ENCODE data around the gene SERHL2. TPM values are rescaled to one million over a fixed set of nuclear protein-coding genes. Genes with fewer than 3 reads are reported as not detected.
"Not testable (repeated sequence)": the region's sequence is repeated elsewhere in the genome, so short reads cannot be mapped to it uniquely, and the experiment has no call there.

The SERHL2 gene
- polyA plus RNA-seq, 1 of the 3 experiments (the other 2 are of a cell fraction) = 3.1 TPM

DNA sequence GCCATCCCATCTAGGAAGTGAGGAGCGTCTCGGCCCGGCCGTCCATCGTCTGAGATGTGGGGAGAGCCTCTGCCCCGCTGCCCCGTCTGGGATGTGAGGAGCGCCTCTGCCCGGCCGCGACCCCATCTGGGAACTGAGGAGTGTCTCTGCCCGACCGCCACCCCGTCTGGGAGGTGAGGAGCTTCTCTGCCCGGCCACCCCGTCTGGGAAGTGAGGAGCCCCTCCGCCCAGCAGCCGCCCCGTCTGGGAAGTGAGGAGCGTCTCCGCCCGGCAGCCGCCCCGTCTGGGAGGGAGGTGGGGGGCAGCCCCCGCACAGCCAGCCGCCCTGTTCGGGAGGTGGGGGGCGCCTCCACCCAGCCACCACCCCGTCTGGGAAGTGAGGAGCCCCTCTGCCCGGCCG is 53.9 kb downstream of the SERHL2 start:
- 82% methylated on average over 2 of the region's 31 CpGs for WGBS (ENCODE audit: low lambda C conversion rate)
- H3K9me2 ChIP-seq; H3K27ac ChIP-seq (ENCODE audit: low read depth in 2 of 2, low read length in 1 of 2); H3K9ac ChIP-seq; H3K9me3 ChIP-seq; H3K27me3 ChIP-seq (ENCODE audit: insufficient read depth); H2AFZ ChIP-seq (ENCODE audit: low read depth); DNase-seq; H3K4me3 ChIP-seq (ENCODE audit: low read depth in 2 of 2, low read length in 1 of 2); H3F3A ChIP-seq (replicated peaks; ENCODE audit: insufficient read depth); H3K4me2 ChIP-seq; POLR2A ChIA-PET; H3K36me3 ChIP-seq (replicated peaks in 1 of 2; ENCODE audit: control insufficient read depth in 1 of 2, insufficient read depth in 2 of 2, low read length in 1 of 2); CTCF ChIA-PET: not testable (repeated sequence)
- peaks cover 92% of the 10 kb centered on the region for H3K79me2 ChIP-seq (ENCODE audit: insufficient read depth)
- H3K4me1 ChIP-seq (ENCODE audit: control insufficient read depth in 1 of 2, insufficient read depth in 2 of 2, low read depth in 1 of 2, low read length in 1 of 2) = peaks cover 0 to 25% of the 10 kb centered on the region in 2 experiments; a peak in 2 of 4 replicates
- H4K20me1 ChIP-seq (ENCODE audit: insufficient read depth) = peaks cover 20% of the 10 kb centered on the region; the same call in 1 of the 2 replicates

DNA sequence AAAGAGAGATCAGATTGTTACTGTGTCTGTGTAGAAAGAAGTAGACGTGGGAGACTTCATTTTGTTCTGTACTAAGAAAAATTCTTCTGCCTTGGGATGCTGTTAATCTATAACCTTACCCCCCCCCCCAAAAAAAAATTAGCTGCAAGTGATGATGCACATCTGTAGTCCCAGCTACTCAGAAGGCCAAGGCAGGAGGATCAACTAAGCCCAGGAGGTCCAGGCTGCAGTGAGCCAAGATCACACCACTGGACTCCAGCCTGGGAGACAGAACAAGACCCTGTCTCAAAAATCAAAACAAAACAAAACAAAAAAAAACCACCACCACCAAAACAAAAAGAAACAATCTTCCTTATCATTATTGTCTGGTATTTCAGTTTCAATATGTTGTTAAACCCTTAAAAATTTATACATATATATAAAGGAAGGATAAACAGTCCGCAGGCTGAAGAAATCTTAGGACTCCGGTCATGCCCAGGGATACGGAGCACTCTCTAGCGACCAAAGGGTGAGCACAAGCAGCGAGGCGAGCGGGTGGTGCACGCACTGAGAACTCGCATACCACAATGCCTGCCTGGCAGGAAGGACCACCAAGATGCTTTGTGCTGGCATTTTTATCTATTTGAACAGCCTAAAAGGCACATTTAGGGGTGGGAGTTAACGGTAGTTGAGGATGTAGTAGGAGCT is 54.5 kb downstream of the SERHL2 start:
- H3K4me2 ChIP-seq = peak overlapping the region; percentile 71
- ChIA-PET POLR2A (no interaction called here), CTCF (no interaction called here)
- H4K20me1 ChIP-seq (ENCODE audit: insufficient read depth) = peaks cover 26% of the 10 kb centered on the region; the same call in 1 of the 2 replicates
- WGBS (ENCODE audit: low lambda C conversion rate) = 64% methylated on average over 3 of the region's 11 CpGs
- H3F3A ChIP-seq (replicated peaks; ENCODE audit: insufficient read depth) = no peaks in the 10 kb centered on the region
- peaks cover 0 to 2% of the 10 kb centered on the region in 2 experiments for H3K36me3 ChIP-seq (replicated peaks in 1 of 2; ENCODE audit: control insufficient read depth in 1 of 2, insufficient read depth in 2 of 2, low read length in 1 of 2)
- H3K9ac ChIP-seq = no peak overlapping the region
- H3K27me3 ChIP-seq (ENCODE audit: insufficient read depth) = no peaks in the 10 kb centered on the region
- peaks cover 6 to 30% of the 10 kb centered on the region in 2 experiments; a peak in 2 of 4 replicates for H3K4me1 ChIP-seq (ENCODE audit: control insufficient read depth in 1 of 2, insufficient read depth in 2 of 2, low read depth in 1 of 2, low read length in 1 of 2)
- peaks cover 98% of the 10 kb centered on the region for H3K79me2 ChIP-seq (ENCODE audit: insufficient read depth)
- no peak for DNase-seq
- no peaks in the 10 kb centered on the region for H3K9me3 ChIP-seq
- no peak overlapping the region for H2AFZ ChIP-seq (ENCODE audit: low read depth)
- no peak for TF ChIP-seq NFIC (IDR thresholded peaks at IDR 0.05; ENCODE audit: borderline replicate concordance)
- TF ChIP-seq GATA2 (CRISPR knock-in tag; IDR thresholded peaks at IDR 0.05) = no peak
- TF ChIP-seq, protein P1, sequence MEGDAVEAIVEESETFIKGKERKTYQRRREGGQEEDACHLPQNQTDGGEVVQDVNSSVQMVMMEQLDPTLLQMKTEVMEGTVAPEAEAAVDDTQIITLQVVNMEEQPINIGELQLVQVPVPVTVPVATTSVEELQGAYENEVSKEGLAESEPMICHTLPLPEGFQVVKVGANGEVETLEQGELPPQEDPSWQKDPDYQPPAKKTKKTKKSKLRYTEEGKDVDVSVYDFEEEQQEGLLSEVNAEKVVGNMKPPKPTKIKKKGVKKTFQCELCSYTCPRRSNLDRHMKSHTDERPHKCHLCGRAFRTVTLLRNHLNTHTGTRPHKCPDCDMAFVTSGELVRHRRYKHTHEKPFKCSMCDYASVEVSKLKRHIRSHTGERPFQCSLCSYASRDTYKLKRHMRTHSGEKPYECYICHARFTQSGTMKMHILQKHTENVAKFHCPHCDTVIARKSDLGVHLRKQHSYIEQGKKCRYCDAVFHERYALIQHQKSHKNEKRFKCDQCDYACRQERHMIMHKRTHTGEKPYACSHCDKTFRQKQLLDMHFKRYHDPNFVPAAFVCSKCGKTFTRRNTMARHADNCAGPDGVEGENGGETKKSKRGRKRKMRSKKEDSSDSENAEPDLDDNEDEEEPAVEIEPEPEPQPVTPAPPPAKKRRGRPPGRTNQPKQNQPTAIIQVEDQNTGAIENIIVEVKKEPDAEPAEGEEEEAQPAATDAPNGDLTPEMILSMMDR (IDR thresholded peaks at IDR 0.05) = no peak
- no peak for TF ChIP-seq FOXJ3 (CRISPR knock-in tag; IDR thresholded peaks at IDR 0.05)
- TF ChIP-seq, protein P2, sequence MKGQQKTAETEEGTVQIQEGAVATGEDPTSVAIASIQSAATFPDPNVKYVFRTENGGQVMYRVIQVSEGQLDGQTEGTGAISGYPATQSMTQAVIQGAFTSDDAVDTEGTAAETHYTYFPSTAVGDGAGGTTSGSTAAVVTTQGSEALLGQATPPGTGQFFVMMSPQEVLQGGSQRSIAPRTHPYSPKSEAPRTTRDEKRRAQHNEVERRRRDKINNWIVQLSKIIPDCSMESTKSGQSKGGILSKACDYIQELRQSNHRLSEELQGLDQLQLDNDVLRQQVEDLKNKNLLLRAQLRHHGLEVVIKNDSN (IDR thresholded peaks at IDR 0.05; ENCODE audit: borderline replicate concordance, low read depth) = no peak
- TF ChIP-seq CHD2 (IDR thresholded peaks at IDR 0.05; ENCODE audit: low read length, partially characterized antibody) = no peak
- TF ChIP-seq POLR2AphosphoS5 (IDR thresholded peaks at IDR 0.05; ENCODE audit: low read depth, low read length) = no peak
- no peak for TF ChIP-seq NRF1 (IDR thresholded peaks at IDR 0.05; ENCODE audit: low read depth, low read length)
- no peak for TF ChIP-seq EZH2phosphoT487 (IDR thresholded peaks at IDR 0.05; ENCODE audit: borderline replicate concordance, low read depth)
- TF ChIP-seq, protein P3, sequence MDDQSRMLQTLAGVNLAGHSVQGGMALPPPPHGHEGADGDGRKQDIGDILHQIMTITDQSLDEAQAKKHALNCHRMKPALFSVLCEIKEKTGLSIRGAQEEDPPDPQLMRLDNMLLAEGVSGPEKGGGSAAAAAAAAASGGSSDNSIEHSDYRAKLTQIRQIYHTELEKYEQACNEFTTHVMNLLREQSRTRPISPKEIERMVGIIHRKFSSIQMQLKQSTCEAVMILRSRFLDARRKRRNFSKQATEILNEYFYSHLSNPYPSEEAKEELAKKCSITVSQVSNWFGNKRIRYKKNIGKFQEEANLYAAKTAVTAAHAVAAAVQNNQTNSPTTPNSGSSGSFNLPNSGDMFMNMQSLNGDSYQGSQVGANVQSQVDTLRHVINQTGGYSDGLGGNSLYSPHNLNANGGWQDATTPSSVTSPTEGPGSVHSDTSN (IDR thresholded peaks at IDR 0.05) = no peak
- TF ChIP-seq EP300 (IDR thresholded peaks at IDR 0.05; ENCODE audit: borderline replicate concordance in 1 of 2, low read depth in 1 of 2, low read length in 1 of 2) = no peak
- no peak for TF ChIP-seq RAD21 (IDR thresholded peaks at IDR 0.05; ENCODE audit: low read length)
- TF ChIP-seq MEF2A (IDR thresholded peaks at IDR 0.05; ENCODE audit: borderline replicate concordance, low read depth) = no peak
- TF ChIP-seq YY1 (IDR thresholded peaks at IDR 0.05; ENCODE audit: low read depth) = no peak
- no peak for TF ChIP-seq FOSL2 (IDR thresholded peaks at IDR 0.05; ENCODE audit: borderline replicate concordance, low read depth)
- no peak for TF ChIP-seq JUND (IDR thresholded peaks at IDR 0.05)
- TF ChIP-seq RFX5 (IDR thresholded peaks at IDR 0.05; ENCODE audit: low read length) = no peak
- H3K9me2 ChIP-seq = no peaks in the 10 kb centered on the region
- H3K27ac ChIP-seq (ENCODE audit: low read depth in 2 of 2, low read length in 1 of 2) = peak overlapping the region in 1 of 2 experiments; percentile 57; a peak in 1 of 4 replicates
- no peak overlapping the region for H3K4me3 ChIP-seq (ENCODE audit: low read depth in 2 of 2, low read length in 1 of 2)
